ENCODE measurements around the gene PDE6D. TPM values are rescaled to one million over a fixed set of nuclear protein-coding genes. Genes with fewer than 3 reads are reported as not detected.
A peak's percentile ranks its signal among the peaks of the same experiment; 100 is the strongest.

Gene PDE6D
- total RNA-seq, 3 donors from 2014 or later (not counting 1 experiment from before 2014, with no cell fraction given) = 21.6 to 29.2 (median 22.8) TPM

GRCh38 chr2:231706731-231707624 is 74.1 kb downstream of the PDE6D start:
- H3K4me3 Mint-ChIP-seq = peak overlapping the region; percentile 98
- Histone ChIP-seq H3K9me3 (ENCODE audit: control insufficient read depth, insufficient read depth, low read length) (no peaks in the 10 kb centered on the region), H3K4me3 (ENCODE audit: low read length) (peak overlapping the region; percentile 85), H3K27ac (ENCODE audit: low read length) (peak overlapping the region; percentile 95), H3K4me1 (ENCODE audit: control insufficient read depth, insufficient read depth, low read length) (peaks cover 34% of the 10 kb centered on the region), H3K36me3 (ENCODE audit: control insufficient read depth, insufficient read depth, low read length) (peaks cover 7% of the 10 kb centered on the region), H3K27me3 (ENCODE audit: control insufficient read depth, insufficient read depth, low read length) (no peaks in the 10 kb centered on the region)
- DNase-seq (peak; percentile 97 to 98), ATAC-seq (peak; percentile 37 to 64 (median 50))
- peaks cover 0 to 6% of the 10 kb centered on the region in 2 donors for H3K27me3 Mint-ChIP-seq (ENCODE audit: low read depth in 2 of 2)
- under 1% methylated on average over 66 of the region's 66 CpGs for WGBS (ENCODE audit: insufficient coverage)
- intact Hi-C loops (cut with micrococcal nuclease) = loop anchor here (1.0 to 5.0 kb wide), 5 partner anchors 45 to 315 kb away; partner anchors contain the start of genes NCL and PDE6D
- peaks cover 7% of the 10 kb centered on the region for H3K36me3 Mint-ChIP-seq
- TF ChIP-seq CTCF (IDR thresholded peaks at IDR 0.05) = peak; percentile 92
- H3K4me1 Mint-ChIP-seq = peaks cover 24 to 37% of the 10 kb centered on the region in 2 donors
- H3K27ac Mint-ChIP-seq = peak overlapping the region; percentile 97 to 100
- no peaks in the 10 kb centered on the region for H3K9me3 Mint-ChIP-seq

GRCh38 chr2:231704017-231704416 is 77.1 kb downstream of the PDE6D start:
- no peak overlapping the region for H3K4me3 ChIP-seq (ENCODE audit: low read length)
- no peaks in the 10 kb centered on the region for H3K9me3 ChIP-seq (ENCODE audit: control insufficient read depth, insufficient read depth, low read length)
- Mint-ChIP-seq H3K9me3 (no peaks in the 10 kb centered on the region), H3K27me3 (ENCODE audit: low read depth in 2 of 2) (peaks cover 0 to 3% of the 10 kb centered on the region in 2 donors), H3K4me3 (peak overlapping the region; percentile 45), H3K4me1 (peaks cover 11 to 21% of the 10 kb centered on the region in 2 donors), H3K27ac (peak overlapping the region; percentile 41 to 56), H3K36me3 (no peaks in the 10 kb centered on the region)
- intact Hi-C loops (cut with micrococcal nuclease) = no loop called here
- WGBS (ENCODE audit: insufficient coverage) = 98% methylated on average over 3 of the region's 3 CpGs
- H3K27ac ChIP-seq (ENCODE audit: low read length) = no peak overlapping the region
- H3K36me3 ChIP-seq (ENCODE audit: control insufficient read depth, insufficient read depth, low read length) = no peaks in the 10 kb centered on the region
- no peak for ATAC-seq
- no peaks in the 10 kb centered on the region for H3K27me3 ChIP-seq (ENCODE audit: control insufficient read depth, insufficient read depth, low read length)
- peaks cover 15% of the 10 kb centered on the region for H3K4me1 ChIP-seq (ENCODE audit: control insufficient read depth, insufficient read depth, low read length)
- no peak for DNase-seq
- TF ChIP-seq CTCF (IDR thresholded peaks at IDR 0.05) = no peak

- Mint-ChIP-seq H3K27ac (no peak overlapping the region), H3K36me3 (no peaks in the 10 kb centered on the region), H3K27me3 (ENCODE audit: low read depth in 2 of 2) (no peaks in the 10 kb centered on the region), H3K4me1 (peaks cover 6 to 9% of the 10 kb centered on the region in 2 donors), H3K9me3 (no peaks in the 10 kb centered on the region), H3K4me3 (no peak overlapping the region)
- WGBS (ENCODE audit: insufficient coverage) = 87% methylated on average over 22 of the region's 22 CpGs
- intact Hi-C loops (cut with micrococcal nuclease) = no loop called here
- Histone ChIP-seq H3K9me3 (ENCODE audit: control insufficient read depth, insufficient read depth, low read length) (no peaks in the 10 kb centered on the region), H3K36me3 (ENCODE audit: control insufficient read depth, insufficient read depth, low read length) (no peaks in the 10 kb centered on the region), H3K27me3 (ENCODE audit: control insufficient read depth, insufficient read depth, low read length) (no peaks in the 10 kb centered on the region), H3K4me1 (ENCODE audit: control insufficient read depth, insufficient read depth, low read length) (peaks cover 9% of the 10 kb centered on the region), H3K4me3 (ENCODE audit: low read length) (no peak overlapping the region), H3K27ac (ENCODE audit: low read length) (no peak overlapping the region)
- ATAC-seq = no peak
- DNase-seq = no peak
- TF ChIP-seq CTCF (IDR thresholded peaks at IDR 0.05) = no peak
These were observed 79.4 kb downstream of the PDE6D start for GRCh38 chr2:231701456-231702373.
